LNCaP clone FGC (cell line): ENCODE measurements around the gene TNRC6A.
"Not testable (repeated sequence)": the region's sequence is repeated elsewhere in the genome, so short reads cannot be mapped to it uniquely, and the experiment has no call there.

ENCODE experiments used
- DNase-seq: peaks from one replicate; pipeline ENCODE4 v3.0.0-alpha.2; 2011; ENCODE audit warnings: low read depth
- H3K4me3 ChIP-seq: 2 replicates; pipeline ENCODE4 v1.5.1; 2011; ENCODE audit warnings: mild to moderate bottlenecking, low read depth, low read length, control low read depth
- TF ChIP-seq, protein P1 (sequence below): IDR thresholded peaks from 2 replicates; pipeline ENCODE4 v1.5.1; 2012; ENCODE audit warnings: mild to moderate bottlenecking; ENCODE audit not compliant: control insufficient read depth, insufficient read depth; ENCODE audit errors: extremely low read depth

Gene TNRC6A

GRCh38 chr16:24853169-24853824 lies 123.8 kb downstream of the TNRC6A start:
- H3K4me3 ChIP-seq, result no peak overlapping the region
- no peak for DNase-seq
- TF ChIP-seq, protein P1, sequence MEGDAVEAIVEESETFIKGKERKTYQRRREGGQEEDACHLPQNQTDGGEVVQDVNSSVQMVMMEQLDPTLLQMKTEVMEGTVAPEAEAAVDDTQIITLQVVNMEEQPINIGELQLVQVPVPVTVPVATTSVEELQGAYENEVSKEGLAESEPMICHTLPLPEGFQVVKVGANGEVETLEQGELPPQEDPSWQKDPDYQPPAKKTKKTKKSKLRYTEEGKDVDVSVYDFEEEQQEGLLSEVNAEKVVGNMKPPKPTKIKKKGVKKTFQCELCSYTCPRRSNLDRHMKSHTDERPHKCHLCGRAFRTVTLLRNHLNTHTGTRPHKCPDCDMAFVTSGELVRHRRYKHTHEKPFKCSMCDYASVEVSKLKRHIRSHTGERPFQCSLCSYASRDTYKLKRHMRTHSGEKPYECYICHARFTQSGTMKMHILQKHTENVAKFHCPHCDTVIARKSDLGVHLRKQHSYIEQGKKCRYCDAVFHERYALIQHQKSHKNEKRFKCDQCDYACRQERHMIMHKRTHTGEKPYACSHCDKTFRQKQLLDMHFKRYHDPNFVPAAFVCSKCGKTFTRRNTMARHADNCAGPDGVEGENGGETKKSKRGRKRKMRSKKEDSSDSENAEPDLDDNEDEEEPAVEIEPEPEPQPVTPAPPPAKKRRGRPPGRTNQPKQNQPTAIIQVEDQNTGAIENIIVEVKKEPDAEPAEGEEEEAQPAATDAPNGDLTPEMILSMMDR, result no peak

GRCh38 chr16:24853830-24854229 lies 124.4 kb downstream of the TNRC6A start:
- TF ChIP-seq, protein P1, result no peak
- DNase-seq, result no peak
- no peak overlapping the region for H3K4me3 ChIP-seq

DNA sequence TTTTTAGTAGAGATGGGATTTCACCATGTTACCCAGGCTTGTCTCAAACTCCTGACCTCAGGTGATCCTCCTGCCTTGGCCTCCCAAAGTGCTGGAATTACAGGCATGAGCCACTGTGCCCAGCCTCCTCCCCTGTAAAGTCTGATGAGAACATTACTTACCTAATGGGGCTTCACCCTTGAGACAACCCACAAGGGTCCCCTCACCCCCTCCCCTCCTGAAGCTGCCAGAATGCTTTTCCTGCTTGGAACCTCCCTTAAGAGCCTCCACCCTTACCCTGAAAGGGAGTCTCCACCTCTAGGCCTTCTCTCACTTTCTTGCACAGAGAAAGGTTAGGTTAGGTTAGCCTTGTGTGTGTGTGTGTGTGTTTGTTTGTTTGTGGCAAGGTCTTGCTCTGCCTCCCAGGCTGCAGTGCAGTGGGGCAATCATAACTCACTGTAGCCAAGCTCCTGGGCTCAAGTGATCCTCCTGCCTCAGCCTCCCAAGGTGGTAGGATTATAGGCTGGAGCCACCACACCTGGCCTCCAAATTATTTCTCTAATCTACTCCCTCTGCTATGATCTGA lies 125.2 kb downstream of the TNRC6A start:
- no peak for DNase-seq
- TF ChIP-seq, protein P1, result no peak
- no peak overlapping the region for H3K4me3 ChIP-seq

- TF ChIP-seq, protein P1, result no peak
- no peak overlapping the region for H3K4me3 ChIP-seq
- DNase-seq, result peak; percentile 83
Measured at GRCh38 chr16:24855678-24856077, 126.2 kb downstream of the TNRC6A start.

DNA sequence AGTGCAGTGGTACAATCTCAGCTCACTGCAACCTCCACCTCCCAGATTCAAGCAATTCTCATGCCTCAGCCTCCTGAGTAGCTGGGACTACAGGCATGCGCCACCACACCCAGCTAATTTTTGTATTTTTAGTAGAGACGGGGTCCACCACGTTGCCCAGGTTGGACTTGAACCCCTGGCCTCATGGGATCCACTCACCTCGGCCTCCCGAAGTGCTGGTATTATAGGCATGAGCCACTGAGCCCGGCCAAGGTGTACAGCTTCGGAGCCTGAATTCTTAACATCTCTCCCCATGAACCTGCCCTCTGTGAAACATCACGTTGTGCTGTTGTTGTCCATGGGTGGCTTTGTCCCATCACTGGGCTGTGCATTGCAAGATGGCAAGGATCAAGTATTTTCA lies 127.4 kb downstream of the TNRC6A start:
- H3K4me3 ChIP-seq, DNase-seq: not testable (repeated sequence)

GRCh38 chr16:24858219-24859041 lies 129.0 kb downstream of the TNRC6A start:
- H3K4me3 ChIP-seq, result no peak overlapping the region
- TF ChIP-seq, protein P1, result no peak
- peak; percentile 21 for DNase-seq

DNA sequence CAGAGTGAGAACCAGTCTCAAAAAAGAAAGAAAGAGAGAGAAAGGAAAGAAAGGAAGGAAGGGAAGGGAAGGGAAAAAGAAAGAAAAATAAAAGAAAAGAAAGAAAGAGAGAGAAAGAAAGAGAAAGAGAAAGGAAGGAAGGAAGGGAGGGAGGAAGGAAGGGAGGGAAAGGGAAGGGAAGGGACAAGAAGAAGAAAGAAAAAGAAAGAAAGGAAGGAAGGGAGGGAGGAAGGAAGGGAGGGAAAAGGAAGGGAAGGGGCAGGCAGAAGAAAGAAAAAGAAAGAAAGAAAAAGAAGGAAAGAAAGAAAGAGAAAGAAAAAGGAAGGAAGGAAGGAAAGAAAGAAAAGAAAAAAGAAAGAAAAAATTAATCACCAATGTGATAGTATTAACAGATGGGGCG lies 132.0 kb downstream of the TNRC6A start:
- H3K4me3 ChIP-seq, result no peak overlapping the region
- DNase-seq, result no peak
- TF ChIP-seq, protein P1, result no peak
